H1 (cell line): ENCODE measurements around the gene EYA2. TPM values are rescaled to one million over a fixed set of nuclear protein-coding genes. Genes with fewer than 3 reads are reported as not detected.

Experiments used
- CTCF ChIA-PET: fragments of 300-600 bp; sonication (Branson Sonifier 250); formaldehyde crosslinking; loops from one replicate; lab custom pipeline; 2021; ENCODE audit not compliant: partially characterized antibody; lab: Charles Lee
- POLR2A ChIA-PET: fragments of 300-600 bp; sonication (Branson Sonifier 250); formaldehyde crosslinking; loops from one replicate; lab custom pipeline; 2021; ENCODE audit warnings: inconsistent platforms; ENCODE audit not compliant: partially characterized antibody; lab: Charles Lee
- DNase-seq, 2 experiments: peaks; one replicate each; pipeline versions ENCODE4 v3.0.0 to v3.0.0-alpha.2; 2010 to 2022; ENCODE audit warnings: low spot score in 2 of 2, low read depth in 1 of 2, mixed read lengths in 1 of 2
- FAIRE-seq: peaks from 2 replicates; lab custom pipeline; 2011; peaks lifted over from hg19 to GRCh38; lab: Jason Lieb, UNC
- H2AFZ ChIP-seq: 2 replicates; pipeline ENCODE4 v1.8.1; 2012; ENCODE audit warnings: low read length, inconsistent platforms
- H2AK5ac ChIP-seq: 2 replicates; pipeline ENCODE4 v1.6.1; 2013; ENCODE audit warnings: low read depth, low read length
- H2BK120ac ChIP-seq: replicated peaks from 2 replicates; pipeline ENCODE3; 2013; ENCODE audit warnings: low read depth, low read length, inconsistent platforms
- H2BK12ac ChIP-seq: 2 replicates; pipeline ENCODE4 v1.6.1; 2013; ENCODE audit warnings: low read depth, low read length
- H2BK15ac ChIP-seq: 2 replicates; pipeline ENCODE4 v1.6.1; 2013; ENCODE audit warnings: low read length
- H2BK20ac ChIP-seq: 2 replicates; pipeline ENCODE4 v1.6.1; 2013; ENCODE audit warnings: low read length
- H2BK5ac ChIP-seq: 2 replicates; pipeline ENCODE4 v1.6.1; 2013; ENCODE audit warnings: low read depth, low read length
- H3K14ac ChIP-seq: 2 replicates; pipeline ENCODE4 v1.6.1; 2013; ENCODE audit warnings: inconsistent platforms; ENCODE audit not compliant: insufficient read length
- H3K18ac ChIP-seq: 2 replicates; pipeline ENCODE4 v1.6.1; 2013; ENCODE audit warnings: low read length; ENCODE audit errors: extremely low read depth
- H3K23ac ChIP-seq: 2 replicates; pipeline ENCODE4 v1.6.1; 2013; ENCODE audit warnings: inconsistent platforms; ENCODE audit not compliant: insufficient read length
- H3K23me2 ChIP-seq: 2 replicates; pipeline ENCODE4 v1.6.1; 2013; ENCODE audit warnings: low read depth, low read length
- H3K27ac ChIP-seq: 2 replicates; pipeline ENCODE4 v1.6.1; 2011; ENCODE audit warnings: low read depth, low read length, inconsistent platforms
- H3K27me3 ChIP-seq, 4 experiments: replicated peaks in 1 of 4; 1 replicate in 1 of 4; 2 replicates in 3 of 4; pipeline versions ENCODE4 v1.6.1 to v1.8.1; 2011 to 2013; ENCODE audit warnings: low read length in 3 of 4, mild to moderate bottlenecking in 3 of 4, inconsistent platforms in 2 of 4, mixed read lengths in 2 of 4, moderate library complexity in 1 of 4; ENCODE audit not compliant: control insufficient read depth in 3 of 4, insufficient read depth in 3 of 4; ENCODE audit errors: extremely low read depth in 1 of 4
- H3K36me3 ChIP-seq, 4 experiments: 2 replicates each; pipeline versions ENCODE4 v1.6.1 to v1.8.1; 2011 to 2013; ENCODE audit warnings: mild to moderate bottlenecking in 4 of 4, low read length in 3 of 4, moderate library complexity in 2 of 4, control low read depth in 1 of 4, inconsistent platforms in 1 of 4; ENCODE audit not compliant: insufficient read depth in 4 of 4, control insufficient read depth in 2 of 4
- H3K4ac ChIP-seq: replicated peaks from 2 replicates; pipeline ENCODE3; 2013; ENCODE audit warnings: low read length, low read depth, mixed read lengths, inconsistent platforms; ENCODE audit not compliant: insufficient read length
- H3K4me1 ChIP-seq, 4 experiments: replicated peaks in 1 of 4; 1 replicate in 1 of 4; 2 replicates in 3 of 4; pipeline versions ENCODE4 v1.6.1 to v1.8.1; 2011 to 2013; ENCODE audit warnings: low read length in 3 of 4, inconsistent platforms in 2 of 4, mixed read lengths in 1 of 4; ENCODE audit not compliant: insufficient read depth in 4 of 4, control insufficient read depth in 3 of 4
- H3K4me2 ChIP-seq, 2 experiments: 2 replicates each; pipeline versions ENCODE4 v1.6.1 to v1.8.1; 2011 to 2013; ENCODE audit warnings: low read depth in 2 of 2, low read length in 2 of 2, control low read depth in 1 of 2, inconsistent platforms in 1 of 2, mild to moderate bottlenecking in 1 of 2; ENCODE audit not compliant: insufficient read depth in 1 of 2
- H3K4me3 ChIP-seq, 4 experiments: fragments of 200-600, 300-600 bp in 1 of 4; sonication (generic), shearing (Covaris generic), sonication (Bioruptor Twin) in 1 of 4; 2 replicates each; pipeline versions ENCODE4 v1.5.1 to v1.8.1; 2011 to 2016; ENCODE audit warnings: low read length in 4 of 4, low read depth in 3 of 4, control low read depth in 2 of 4, inconsistent platforms in 2 of 4, mild to moderate bottlenecking in 2 of 4, mixed read lengths in 1 of 4, moderate library complexity in 1 of 4; ENCODE audit not compliant: insufficient read depth in 2 of 4; ENCODE audit errors: extremely low read depth in 1 of 4
- H3K56ac ChIP-seq: replicated peaks from 2 replicates; pipeline ENCODE3; 2013; ENCODE audit warnings: low read depth, mild to moderate bottlenecking, mixed read lengths, low read length, inconsistent platforms; ENCODE audit not compliant: insufficient read length
- H3K79me1 ChIP-seq: 2 replicates; pipeline ENCODE4 v1.6.1; 2013; ENCODE audit warnings: low read depth, low read length, control low read depth
- H3K79me2 ChIP-seq, 2 experiments: 2 replicates each; pipeline versions ENCODE4 v1.6.1 to v1.8.1; 2012 to 2013; ENCODE audit warnings: low read length in 2 of 2, mild to moderate bottlenecking in 2 of 2, inconsistent platforms in 1 of 2; ENCODE audit not compliant: insufficient read depth in 2 of 2, control insufficient read depth in 1 of 2
- H3K9ac ChIP-seq, 4 experiments: replicated peaks in 1 of 4; 1 replicate in 1 of 4; 2 replicates in 3 of 4; pipeline versions ENCODE4 v1.6.1 to v1.8.1; 2011 to 2013; ENCODE audit warnings: low read depth in 3 of 4, low read length in 3 of 4, control low read depth in 2 of 4, mild to moderate bottlenecking in 2 of 4, moderate library complexity in 2 of 4, inconsistent platforms in 1 of 4; ENCODE audit errors: extremely low read depth in 1 of 4
- H3K9me3 ChIP-seq, 2 experiments: 2 replicates each; pipeline versions ENCODE4 v1.6.1 to v1.8.1; 2012 to 2013; ENCODE audit warnings: mild to moderate bottlenecking in 2 of 2, moderate library complexity in 2 of 2, control low read depth in 1 of 2, inconsistent platforms in 1 of 2, low read depth in 1 of 2, low read length in 1 of 2, mixed read lengths in 1 of 2; ENCODE audit not compliant: insufficient read depth in 2 of 2
- H4K20me1 ChIP-seq, 2 experiments: replicated peaks in 1 of 2; 2 replicates each; pipeline versions ENCODE3 to v1.8.1; 2011 to 2013; ENCODE audit warnings: inconsistent platforms in 2 of 2, low read length in 2 of 2, mild to moderate bottlenecking in 1 of 2; ENCODE audit not compliant: insufficient read depth in 2 of 2, control insufficient read depth in 1 of 2
- H4K5ac ChIP-seq: 2 replicates; pipeline ENCODE4 v1.6.1; 2013; ENCODE audit warnings: low read length, low read depth, mixed read lengths, inconsistent platforms; ENCODE audit not compliant: insufficient read length
- H4K8ac ChIP-seq: 2 replicates; pipeline ENCODE4 v1.8.0; 2013; ENCODE audit warnings: mild to moderate bottlenecking, moderate library complexity, low read length, inconsistent platforms; ENCODE audit not compliant: insufficient read depth; ENCODE audit errors: extremely low read depth
- H4K91ac ChIP-seq: replicated peaks from 2 replicates; pipeline ENCODE3; 2013; ENCODE audit warnings: low read length, mixed read lengths, inconsistent platforms; ENCODE audit not compliant: insufficient read length
- SRF ChIP-seq: IDR thresholded peaks from 2 replicates; pipeline ENCODE4 v1.6.1; 2011; ENCODE audit warnings: mild to moderate bottlenecking, low read depth, low read length, moderate library complexity
- WGBS, 2 experiments: shearing (Covaris generic) in 1 of 2; methylation state at CpG; one replicate each; pipeline versions ENCODE4 v1.1.6 to v1.1.7; 2013 to 2015; ENCODE audit warnings: low lambda C conversion rate in 2 of 2, mixed read lengths in 2 of 2, inconsistent platforms in 1 of 2, low coverage in 1 of 2, missing lambda C conversion rate in 1 of 2; ENCODE audit not compliant: insufficient replicate concordance in 2 of 2, insufficient coverage in 1 of 2, insufficient read length in 1 of 2; ENCODE audit errors: extremely low coverage in 1 of 2, missing lambda C conversion rate in 1 of 2; 5-methylcytosine and 5-hydroxymethylcytosine counted together
- polyA plus RNA-seq, 7 experiments: library from polyadenylated mRNA; depleted of rRNA in 3 of 7; stranded (reverse) in 5 of 7; unstranded in 2 of 7; fragments of >200 nt in 5 of 7; fragments of 200-250 nt in 2 of 7; gene quantifications; 1 replicate in 5 of 7; 2 replicates in 1 of 7; 4 replicates in 1 of 7; pipeline versions ENCODE4 v1.2.1 to v1.2.3, GENCODE V29; 2011 to 2013; ENCODE audit warnings: missing spikeins in 2 of 7, mixed read lengths in 2 of 7
- total RNA-seq: library from RNA; stranded (reverse); fragmentation: NEBNext Ultra II Directional; extraction: Animal tissue kit (Norgen Biotek cat#: 25700); gene quantifications from 2 replicates; pipeline ENCODE4 v1.2.1, GENCODE V29; 2021

EYA2 gene
- total and polyA plus RNA-seq, 2 of the 8 experiments (the other 6 are each of a cell fraction or from before 2014, with no cell fraction given), result 1.6 to 1.7 TPM

DNA sequence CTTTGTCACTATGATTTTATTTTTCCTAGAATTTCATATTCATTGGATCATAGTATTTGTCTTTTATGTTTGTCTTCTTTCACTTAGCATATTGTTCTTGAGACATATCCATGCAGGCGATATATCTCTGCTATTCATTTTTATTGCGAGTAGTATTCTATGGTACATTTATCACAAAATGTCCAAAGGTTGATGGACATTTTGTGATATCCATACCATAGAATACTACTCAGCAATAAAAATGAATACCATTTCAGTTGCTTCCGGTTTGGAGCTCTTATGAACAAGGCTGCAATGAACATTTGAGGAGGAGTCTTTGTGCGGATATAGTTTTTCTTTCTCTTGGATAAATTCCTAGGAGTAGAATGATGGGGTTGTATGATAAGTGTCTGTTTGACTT, 28.8 kb upstream of the EYA2 start:
- no peaks in the 10 kb centered on the region for H4K20me1 ChIP-seq
- FAIRE-seq (no peak), DNase-seq (no peak)
- ChIA-PET CTCF (interaction anchor here (0.6 to 1.3 kb wide), 2 partner anchors 54 to 113 kb away, joined by 3 to 4 read pairs; no protein-coding TSS in a partner anchor), POLR2A (interaction anchor here (0.7 kb wide), 1 partner anchor 247 kb away, joined by 3 read pairs; no protein-coding TSS in a partner anchor)
- no peak overlapping the region for H2AFZ ChIP-seq
- H2BK120ac ChIP-seq, result no peak overlapping the region
- H2BK15ac ChIP-seq, result no peak overlapping the region
- no peak overlapping the region for H3K18ac ChIP-seq
- no peaks in the 10 kb centered on the region for H3K79me2 ChIP-seq
- H3K27me3 ChIP-seq, result no peaks in the 10 kb centered on the region
- H3K9ac ChIP-seq, result no peak overlapping the region
- 88% methylated on average over 4 of the region's 4 CpGs; no CpG with 5 or more reads in 1 of the 2 experiments for WGBS, 2 experiments
- no peak overlapping the region for H2AK5ac ChIP-seq
- H4K91ac ChIP-seq, result no peak overlapping the region
- H2BK20ac ChIP-seq, result no peak overlapping the region
- no peak overlapping the region for H3K23ac ChIP-seq
- H3K14ac ChIP-seq, result no peak overlapping the region
- H3K36me3 ChIP-seq, result no peaks in the 10 kb centered on the region
- H3K4me3 ChIP-seq, result no peak overlapping the region
- no peaks in the 10 kb centered on the region for H3K23me2 ChIP-seq
- H2BK12ac ChIP-seq, result no peak overlapping the region
- no peak overlapping the region for H3K56ac ChIP-seq
- no peak overlapping the region for H4K5ac ChIP-seq
- H3K27ac ChIP-seq, result no peak overlapping the region
- peaks cover 0 to 2% (median 0%) of the 10 kb centered on the region in 4 experiments; a peak in 1 of 7 replicates for H3K4me1 ChIP-seq
- H4K8ac ChIP-seq, result no peak overlapping the region
- H3K4me2 ChIP-seq, result no peak overlapping the region
- no peak overlapping the region for H2BK5ac ChIP-seq
- no peaks in the 10 kb centered on the region for H3K79me1 ChIP-seq
- H3K4ac ChIP-seq, result no peak overlapping the region
- no peak for TF ChIP-seq SRF
- H3K9me3 ChIP-seq, result no peaks in the 10 kb centered on the region; a peak in 1 of 4 replicates
